Sigmoid colon (tissue), 7 donors: Measurements from ENCODE around the gene ZSWIM9. TPM values are rescaled to one million over a fixed set of nuclear protein-coding genes. Genes with fewer than 3 reads are reported as not detected.

ENCODE experiments used
- DNase-seq: peaks from one replicate; pipeline ENCODE4 v3.0.0-alpha.2; 2019
- H3K27ac ChIP-seq, 4 donors: fragments of 200-600 bp; sonication (generic); one replicate each; pipeline ENCODE4 v1.5.1; 2016 to 2019; ENCODE audit warnings: mild to moderate bottlenecking in 1 of 4
- H3K27me3 ChIP-seq, 3 donors: fragments of 200-600 bp; sonication (generic); one replicate each; pipeline ENCODE4 v1.5.1; 2019; ENCODE audit warnings: mild to moderate bottlenecking in 1 of 3
- H3K36me3 ChIP-seq, 4 donors: fragments of 200-600 bp; sonication (generic); one replicate each; pipeline ENCODE4 v1.5.1; 2016 to 2019
- H3K4me1 ChIP-seq, 4 donors: fragments of 200-600 bp; sonication (generic); one replicate each; pipeline ENCODE4 v1.5.1; 2017 to 2019
- H3K4me3 ChIP-seq, 4 donors: fragments of 200-600 bp; sonication (generic); one replicate each; pipeline ENCODE4 v1.5.1; 2017 to 2019; ENCODE audit warnings: mild to moderate bottlenecking in 2 of 4, moderate library complexity in 1 of 4
- H3K9me3 ChIP-seq, 4 donors: fragments of 200-600 bp in 3 of 4; sonication (generic) in 3 of 4; one replicate each; pipeline versions ENCODE4 v1.5.1 to v1.6.1; 2013 to 2019
- CTCF ChIP-seq, 4 experiments: fragments of 450-650 bp in 3 of 4; fragments of 200-600 bp in 1 of 4; IDR thresholded peaks; one replicate each; pipeline ENCODE4 v1.5.1; 2016 to 2019; ENCODE audit warnings: antibody characterized with exemption in 4 of 4, mild to moderate bottlenecking in 3 of 4, moderate library complexity in 2 of 4
- EP300 ChIP-seq, 4 donors: sonication (generic); formaldehyde crosslinking; IDR thresholded peaks; one replicate each; pipeline ENCODE4 v1.6.1; 2017; ENCODE audit warnings: antibody characterized with exemption in 4 of 4
- POLR2A ChIP-seq, 2 donors: fragments of 450-650 bp; IDR thresholded peaks; one replicate each; pipeline ENCODE4 v1.6.1; 2016; ENCODE audit warnings: antibody characterized with exemption in 2 of 2, mild to moderate bottlenecking in 2 of 2, moderate library complexity in 2 of 2
- POLR2AphosphoS5 ChIP-seq, 4 donors: sonication (generic); formaldehyde crosslinking; IDR thresholded peaks; one replicate each; pipeline ENCODE4 v1.6.1; 2017; ENCODE audit warnings: antibody characterized with exemption in 4 of 4
- WGBS, 2 donors: extraction: QIAGEN DNeasy Blood & Tissue Kit; methylation state at CpG; one replicate each; pipeline ENCODE4 v1.1.7; 2013; 5-methylcytosine and 5-hydroxymethylcytosine counted together
- intact Hi-C: fragments of 100-400 bp; cut with DNase I; formaldehyde crosslinking; loops from one replicate; pipeline ENCODE4 v1.15.1; 2023
- polyA plus RNA-seq, 3 donors: library from polyadenylated mRNA; stranded (reverse); fragments of 200-250 nt; gene quantifications; one replicate each; pipeline ENCODE4 v1.2.3, GENCODE V29; 2013
- total RNA-seq, 4 donors: library from RNA; depleted of rRNA; stranded (reverse); fragments of >200 nt; gene quantifications; one replicate each; pipeline ENCODE4 v1.1.0, GENCODE V29; 2016
- donor health status: healthy with polysubstance abuse.
- donor health status: Bipolar disorder and iron deficiency.
- donor health status: healthy.

The ZSWIM9 gene
- total and polyA plus RNA-seq, 7 donors = 2.4 to 10.0 (median 5.0) TPM

GRCh38 chr19:48123907-48124651 lies 46.4 kb upstream of the ZSWIM9 start:
- Histone ChIP-seq H3K4me3 (no peak overlapping the region), H3K9me3 (no peaks in the 10 kb centered on the region), H3K27ac (peak overlapping the region in 1 of 4 donors; percentile 27), H3K36me3 (peaks cover 0 to 3% (median 0%) of the 10 kb centered on the region in 4 donors), H3K27me3 (no peaks in the 10 kb centered on the region), H3K4me1 (no peaks in the 10 kb centered on the region)
- intact Hi-C loops = no loop called here
- no peak for DNase-seq
- TF ChIP-seq CTCF (IDR thresholded peaks at IDR 0.05) (no peak), POLR2AphosphoS5 (IDR thresholded peaks at IDR 0.05) (no peak), EP300 (IDR thresholded peaks at IDR 0.05) (no peak), POLR2A (IDR thresholded peaks at IDR 0.05) (no peak)
- 54 to 75% methylated on average over 12 of the region's 12 CpGs for WGBS, 2 donors

GRCh38 chr19:48127561-48127960 lies 42.9 kb upstream of the ZSWIM9 start:
- 95 to 97% methylated on average over 6 of the region's 6 CpGs for WGBS, 2 donors
- intact Hi-C loops = no loop called here
- Histone ChIP-seq H3K27me3 (no peaks in the 10 kb centered on the region), H3K9me3 (no peaks in the 10 kb centered on the region), H3K4me3 (no peak overlapping the region), H3K4me1 (no peaks in the 10 kb centered on the region), H3K27ac (no peak overlapping the region), H3K36me3 (peaks cover 0 to 6% (median 0%) of the 10 kb centered on the region in 4 donors)
- no peak for DNase-seq
- TF ChIP-seq EP300 (IDR thresholded peaks at IDR 0.05) (no peak), POLR2AphosphoS5 (IDR thresholded peaks at IDR 0.05) (no peak), POLR2A (IDR thresholded peaks at IDR 0.05) (no peak), CTCF (IDR thresholded peaks at IDR 0.05) (no peak)

GRCh38 chr19:48133094-48133493 lies 37.4 kb upstream of the ZSWIM9 start:
- intact Hi-C loops = no loop called here
- Histone ChIP-seq H3K9me3 (no peaks in the 10 kb centered on the region), H3K27ac (no peak overlapping the region), H3K36me3 (peaks cover 0 to 4% (median 0%) of the 10 kb centered on the region in 4 donors), H3K4me1 (no peaks in the 10 kb centered on the region), H3K4me3 (no peak overlapping the region), H3K27me3 (no peaks in the 10 kb centered on the region)
- 92 to 94% methylated on average over 6 of the region's 6 CpGs for WGBS, 2 donors
- TF ChIP-seq POLR2A (IDR thresholded peaks at IDR 0.05) (no peak), POLR2AphosphoS5 (IDR thresholded peaks at IDR 0.05) (no peak), CTCF (IDR thresholded peaks at IDR 0.05) (no peak), EP300 (IDR thresholded peaks at IDR 0.05) (no peak)
- DNase-seq = no peak

GRCh38 chr19:48135411-48135810 lies 35.1 kb upstream of the ZSWIM9 start:
- intact Hi-C loops = no loop called here
- Histone ChIP-seq H3K27me3 (no peaks in the 10 kb centered on the region), H3K9me3 (no peaks in the 10 kb centered on the region), H3K4me3 (no peak overlapping the region), H3K4me1 (no peaks in the 10 kb centered on the region), H3K27ac (no peak overlapping the region), H3K36me3 (peaks cover 0 to 1% (median 0%) of the 10 kb centered on the region in 4 donors)
- TF ChIP-seq CTCF (IDR thresholded peaks at IDR 0.05) = no peak
- TF ChIP-seq POLR2AphosphoS5 (IDR thresholded peaks at IDR 0.05) = no peak
- no peak for TF ChIP-seq POLR2A (IDR thresholded peaks at IDR 0.05)
- TF ChIP-seq EP300 (IDR thresholded peaks at IDR 0.05) = no peak
- no peak for DNase-seq
- 70 to 81% methylated on average over 8 of the region's 8 CpGs for WGBS, 2 donors
